CD4-positive, alpha-beta T cell treated with Interleukin-6 for 4 hours (primary cell): ENCODE results near the gene ZNF546.
"Not testable (repeated sequence)": the region's sequence is repeated elsewhere in the genome, so short reads cannot be mapped to it uniquely, and the experiment has no call there.

ENCODE experiments used
- DNase-seq: peaks from one replicate; pipeline ENCODE4 v3.0.0-alpha.2; 2020; ENCODE audit warnings: mixed read lengths

ZNF546 gene

GRCh38 chr19:39987167-39987566 is 9.7 kb upstream of the ZNF546 start:
- no peak for DNase-seq

- no peak for DNase-seq
Measured at GRCh38 chr19:39987596-39987995, 9.3 kb upstream of the ZNF546 start.

- DNase-seq: no peak
Measured at GRCh38 chr19:39993605-39994004, 3.3 kb upstream of the ZNF546 start.

- DNase-seq: no peak
Measured at GRCh38 chr19:39994361-39994760, 2.5 kb upstream of the ZNF546 start.

- no peak for DNase-seq
Measured at GRCh38 chr19:39995794-39996193, 1.1 kb upstream of the ZNF546 start.

- DNase-seq: no peak
Measured at GRCh38 chr19:39996218-39996810, 546 bp upstream of the ZNF546 start.

- DNase-seq: no peak
Measured at GRCh38 chr19:39997638-39998216, 867 bp downstream of the ZNF546 start.

GRCh38 chr19:39998501-39998900 is 1.6 kb downstream of the ZNF546 start:
- DNase-seq: no peak

GRCh38 chr19:40005691-40006272 is 8.9 kb downstream of the ZNF546 start:
- no peak for DNase-seq

GRCh38 chr19:40006273-40006691 is 9.4 kb downstream of the ZNF546 start:
- no peak for DNase-seq

- no peak for DNase-seq
Measured at GRCh38 chr19:40009674-40010073, 12.8 kb downstream of the ZNF546 start.

- no peak for DNase-seq
Measured at GRCh38 chr19:40013991-40014390, 17.1 kb downstream of the ZNF546 start.

GRCh38 chr19:40023969-40024368 is 27.1 kb downstream of the ZNF546 start:
- DNase-seq: no peak

GRCh38 chr19:40025938-40026596 is 29.2 kb downstream of the ZNF546 start:
- no peak for DNase-seq

- no peak for DNase-seq
Measured at GRCh38 chr19:40026597-40026970, 29.7 kb downstream of the ZNF546 start.

- no peak for DNase-seq
Measured at GRCh38 chr19:40033989-40034560, 37.2 kb downstream of the ZNF546 start.

GRCh38 chr19:40035996-40036395 is 39.1 kb downstream of the ZNF546 start:
- no peak for DNase-seq

GRCh38 chr19:40038047-40038446 is 41.2 kb downstream of the ZNF546 start:
- DNase-seq: not testable (repeated sequence)

GRCh38 chr19:40041718-40042117 is 44.9 kb downstream of the ZNF546 start:
- DNase-seq: not testable (repeated sequence)

GRCh38 chr19:40053491-40053890 is 56.6 kb downstream of the ZNF546 start:
- DNase-seq: no peak

- DNase-seq: no peak
Measured at GRCh38 chr19:40054632-40055031, 57.8 kb downstream of the ZNF546 start.

GRCh38 chr19:40055049-40055448 is 58.2 kb downstream of the ZNF546 start:
- DNase-seq: no peak

- DNase-seq: peak; percentile 73
Measured at GRCh38 chr19:40055832-40056504, 59.1 kb downstream of the ZNF546 start, which contains the start of gene ZNF780B. Gene ZNF780B, minus strand, starts transcription at chr19:40056231. Its CDS starts 5,899 bp downstream, at chr19:40050332.
